ENCODE data around the gene BNC2.
A peak's percentile ranks its signal among the peaks of the same experiment; 100 is the strongest.
"Not testable (repeated sequence)": the region's sequence is repeated elsewhere in the genome, so short reads cannot be mapped to it uniquely, and the experiment has no call there.

Gene BNC2, protein sequence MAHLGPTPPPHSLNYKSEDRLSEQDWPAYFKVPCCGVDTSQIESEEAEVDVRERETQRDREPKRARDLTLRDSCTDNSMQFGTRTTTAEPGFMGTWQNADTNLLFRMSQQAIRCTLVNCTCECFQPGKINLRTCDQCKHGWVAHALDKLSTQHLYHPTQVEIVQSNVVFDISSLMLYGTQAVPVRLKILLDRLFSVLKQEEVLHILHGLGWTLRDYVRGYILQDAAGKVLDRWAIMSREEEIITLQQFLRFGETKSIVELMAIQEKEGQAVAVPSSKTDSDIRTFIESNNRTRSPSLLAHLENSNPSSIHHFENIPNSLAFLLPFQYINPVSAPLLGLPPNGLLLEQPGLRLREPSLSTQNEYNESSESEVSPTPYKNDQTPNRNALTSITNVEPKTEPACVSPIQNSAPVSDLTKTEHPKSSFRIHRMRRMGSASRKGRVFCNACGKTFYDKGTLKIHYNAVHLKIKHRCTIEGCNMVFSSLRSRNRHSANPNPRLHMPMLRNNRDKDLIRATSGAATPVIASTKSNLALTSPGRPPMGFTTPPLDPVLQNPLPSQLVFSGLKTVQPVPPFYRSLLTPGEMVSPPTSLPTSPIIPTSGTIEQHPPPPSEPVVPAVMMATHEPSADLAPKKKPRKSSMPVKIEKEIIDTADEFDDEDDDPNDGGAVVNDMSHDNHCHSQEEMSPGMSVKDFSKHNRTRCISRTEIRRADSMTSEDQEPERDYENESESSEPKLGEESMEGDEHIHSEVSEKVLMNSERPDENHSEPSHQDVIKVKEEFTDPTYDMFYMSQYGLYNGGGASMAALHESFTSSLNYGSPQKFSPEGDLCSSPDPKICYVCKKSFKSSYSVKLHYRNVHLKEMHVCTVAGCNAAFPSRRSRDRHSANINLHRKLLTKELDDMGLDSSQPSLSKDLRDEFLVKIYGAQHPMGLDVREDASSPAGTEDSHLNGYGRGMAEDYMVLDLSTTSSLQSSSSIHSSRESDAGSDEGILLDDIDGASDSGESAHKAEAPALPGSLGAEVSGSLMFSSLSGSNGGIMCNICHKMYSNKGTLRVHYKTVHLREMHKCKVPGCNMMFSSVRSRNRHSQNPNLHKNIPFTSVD

DNA sequence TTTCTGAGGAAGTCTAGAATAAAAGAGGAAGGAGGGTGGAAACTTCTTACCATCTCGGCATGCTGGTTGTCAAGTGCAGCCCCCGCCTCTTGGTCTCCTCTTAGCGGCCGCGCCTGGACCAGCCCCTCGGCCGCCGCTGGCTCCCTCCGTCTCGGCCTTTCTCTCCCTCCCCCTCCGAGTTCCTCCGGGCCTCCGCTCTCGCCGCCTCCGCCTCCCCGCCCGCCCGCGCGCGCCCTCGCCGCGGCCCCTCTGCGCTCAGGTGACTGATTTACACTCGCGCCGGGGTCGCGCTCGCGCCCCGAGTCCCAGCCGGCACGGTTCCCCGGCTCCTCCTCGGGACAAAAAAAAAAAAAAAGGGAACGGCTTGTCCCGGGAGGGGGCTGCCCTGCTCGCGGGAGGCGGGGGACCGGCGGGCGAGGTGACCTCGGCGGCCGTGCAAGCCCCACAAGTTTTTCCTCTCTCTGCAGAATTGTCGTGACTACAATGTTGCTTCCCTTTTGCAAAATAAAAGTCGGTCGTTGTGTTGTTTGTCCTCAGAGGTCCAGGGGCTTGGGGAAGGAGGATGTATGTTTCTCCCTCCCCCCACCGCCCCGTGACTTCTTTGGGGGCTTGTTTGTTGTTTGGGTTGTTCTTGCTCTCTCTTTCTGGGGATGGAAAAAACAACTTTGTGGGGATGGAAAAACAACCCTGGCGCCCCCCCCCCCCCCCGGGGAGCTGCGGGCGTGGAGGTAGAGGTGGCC, at the start of gene BNC2:
BNC2 (minus strand) TSS at position 75 of the 740 bp plus-strand sequence; CDS start at position 53, 22 bp downstream.
- DNase-seq, result no peak

DNA sequence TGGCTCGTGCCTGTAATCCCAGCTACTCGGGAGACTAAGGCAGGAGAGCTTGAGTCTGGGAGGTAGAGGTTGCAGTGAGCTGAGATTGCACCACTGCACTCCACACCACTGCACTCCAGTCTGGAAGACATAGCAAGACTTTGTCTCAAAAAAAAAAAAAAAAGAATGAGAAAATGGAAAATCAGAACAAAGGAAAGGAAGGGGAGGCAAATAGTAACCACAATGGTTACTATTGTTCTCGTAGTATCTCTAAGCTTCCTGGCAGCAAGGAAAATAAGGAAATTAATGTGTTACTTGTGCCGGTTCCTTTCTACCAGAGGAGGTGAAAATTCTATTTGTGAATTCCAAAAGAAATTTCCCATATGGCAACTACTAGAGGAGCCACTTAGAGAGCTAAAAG, 48.5 kb upstream of the BNC2 start:
- DNase-seq, result no peak

DNA sequence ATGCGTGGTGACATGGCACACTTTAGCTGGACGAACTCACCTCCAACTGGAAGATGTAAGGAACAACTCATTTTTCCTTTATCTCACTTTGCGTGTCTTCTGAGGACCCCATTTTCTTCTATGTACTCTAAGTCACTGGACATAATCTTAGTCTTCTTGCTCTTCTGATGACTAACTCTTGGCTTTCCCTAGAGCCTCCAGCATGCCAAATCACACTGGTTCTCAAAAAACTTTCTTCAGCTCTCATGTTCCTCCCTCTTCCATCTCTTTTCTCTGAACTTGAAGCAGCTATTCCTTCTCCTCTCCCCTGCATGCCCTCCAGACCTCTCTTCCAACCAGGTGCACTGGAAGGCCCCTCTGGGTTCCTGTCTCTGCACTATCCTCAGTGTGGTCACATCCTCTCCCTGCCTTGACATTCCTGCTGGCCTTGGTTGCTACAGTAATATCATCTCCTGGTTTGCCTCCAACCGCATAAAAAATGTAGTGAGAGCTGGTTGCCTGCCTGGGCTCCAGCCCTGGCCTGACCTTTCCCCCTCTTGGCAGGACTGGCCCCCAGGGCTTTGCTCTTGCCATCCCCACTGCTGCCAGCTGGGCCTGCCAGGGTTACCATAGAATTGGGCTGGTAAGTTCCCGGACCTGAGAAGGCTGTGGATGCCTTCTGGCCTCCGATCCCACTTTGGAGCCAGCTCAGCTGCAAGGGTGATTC, 44.8 kb upstream of the BNC2 start:
- DNase-seq, result no peak

DNA sequence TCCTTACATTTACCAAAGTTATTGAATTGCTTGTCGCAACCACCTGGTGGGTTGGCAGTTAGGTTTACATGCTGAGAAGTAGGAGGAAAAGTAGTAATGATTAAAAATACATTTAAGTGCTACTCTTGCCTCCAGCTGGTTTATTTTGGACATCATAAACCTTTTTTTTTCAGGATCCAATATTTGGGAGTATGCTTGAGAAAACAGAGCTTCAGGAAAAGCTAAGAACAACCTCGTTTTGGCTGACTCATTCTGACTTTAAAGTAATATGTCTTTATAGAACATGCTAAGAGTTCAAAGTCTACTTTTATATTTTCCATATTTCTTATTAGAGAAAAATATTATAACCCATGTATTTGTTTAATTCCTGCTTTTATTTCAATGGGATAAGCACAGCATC, 41.7 kb upstream of the BNC2 start:
- DNase-seq, result no peak

DNA sequence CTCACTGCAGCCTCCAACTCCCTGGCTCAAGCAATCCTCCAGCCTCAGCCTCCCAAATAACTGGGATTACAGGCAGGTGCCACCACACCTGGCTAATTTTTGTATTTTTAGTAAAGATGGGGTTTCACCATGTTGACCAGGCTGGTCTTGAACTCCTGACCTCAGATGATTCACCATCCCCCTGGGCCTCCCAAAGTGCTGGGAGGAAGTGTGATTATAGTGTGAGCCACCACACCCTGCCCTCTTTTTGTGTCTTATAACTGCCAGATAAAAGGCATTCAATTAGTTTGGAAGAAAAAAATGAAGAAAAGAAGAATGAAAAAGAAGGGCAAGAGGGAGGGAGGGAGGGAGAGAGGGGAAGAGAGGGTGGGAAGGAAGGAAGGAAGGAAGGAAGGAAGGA, 37.7 kb upstream of the BNC2 start:
- not testable (repeated sequence) for DNase-seq

DNA sequence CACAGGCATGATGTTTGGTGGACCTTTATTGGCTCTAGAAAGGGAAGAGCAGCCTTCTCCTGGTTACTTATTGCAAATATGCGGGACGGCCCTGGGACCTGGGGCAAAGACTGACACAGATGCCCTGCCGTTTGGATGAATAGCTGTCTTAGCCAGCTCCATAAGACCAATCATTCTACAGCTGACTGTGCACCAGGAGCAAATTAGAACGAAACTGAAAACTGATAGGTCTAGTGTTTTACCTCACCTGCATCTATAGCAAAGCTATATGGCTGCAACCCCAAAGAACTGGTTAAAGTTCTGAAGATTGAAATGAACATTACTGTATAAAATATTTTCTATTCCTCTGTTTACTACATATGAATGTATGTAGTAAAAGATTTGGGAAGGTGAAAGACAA, 34.2 kb upstream of the BNC2 start:
- DNase-seq, result no peak

DNA sequence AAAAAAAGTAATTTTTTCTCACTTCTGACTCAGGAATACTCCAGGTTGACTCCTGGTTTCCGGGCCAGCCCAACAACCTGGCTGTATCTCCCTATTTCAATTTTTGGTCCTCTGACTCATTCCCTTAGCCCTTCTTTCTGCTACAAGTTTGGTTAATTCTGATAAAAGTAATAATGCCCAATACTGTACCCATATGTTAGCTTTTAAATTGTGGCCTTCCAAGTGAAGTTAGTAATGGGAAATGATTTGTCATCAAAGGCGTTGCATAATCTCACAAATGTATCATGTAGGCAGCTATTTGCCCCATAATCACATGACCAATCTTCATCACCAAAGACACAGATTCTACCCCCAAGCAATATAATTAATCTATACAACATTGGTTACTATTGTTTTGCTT, 31.1 kb upstream of the BNC2 start:
- DNase-seq, result no peak

DNA sequence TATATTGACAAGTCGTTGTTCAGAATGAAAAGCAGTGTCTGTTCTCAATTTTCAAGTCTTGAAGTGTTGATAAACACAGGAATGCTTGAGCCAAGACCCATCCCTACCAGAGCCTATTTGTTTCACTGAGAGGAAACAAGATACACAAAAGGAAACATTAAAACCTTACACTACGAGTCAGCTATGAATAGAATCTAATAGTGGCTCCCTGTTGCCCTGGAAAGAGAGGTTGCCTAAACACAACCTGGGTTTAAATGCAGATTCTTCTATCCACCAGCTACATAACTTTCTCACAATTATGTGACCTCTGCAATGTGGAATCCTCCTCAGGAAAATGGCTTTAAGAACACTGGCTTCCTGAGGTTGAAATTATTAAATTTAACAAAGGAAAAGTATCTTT, 29.1 kb upstream of the BNC2 start:
- DNase-seq, result no peak

DNA sequence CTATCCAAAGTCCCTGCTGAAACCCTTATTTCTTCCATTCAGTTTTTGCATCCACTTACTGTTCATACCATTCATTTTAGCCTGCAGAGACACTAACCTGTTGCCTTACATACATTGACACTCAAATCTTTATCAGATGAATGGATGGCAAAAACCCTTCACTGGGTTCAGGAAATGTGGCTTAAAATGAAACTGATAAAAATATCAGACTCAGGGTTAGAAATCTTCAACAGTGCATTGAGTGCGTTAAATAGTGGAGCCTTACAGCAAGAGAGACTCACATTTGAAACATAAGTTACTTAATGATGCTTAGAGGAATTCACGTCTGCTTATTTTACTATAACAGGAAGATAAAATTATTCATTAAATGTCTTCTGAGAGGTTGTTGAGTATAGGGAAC, 28.0 kb upstream of the BNC2 start:
- DNase-seq, result no peak

DNA sequence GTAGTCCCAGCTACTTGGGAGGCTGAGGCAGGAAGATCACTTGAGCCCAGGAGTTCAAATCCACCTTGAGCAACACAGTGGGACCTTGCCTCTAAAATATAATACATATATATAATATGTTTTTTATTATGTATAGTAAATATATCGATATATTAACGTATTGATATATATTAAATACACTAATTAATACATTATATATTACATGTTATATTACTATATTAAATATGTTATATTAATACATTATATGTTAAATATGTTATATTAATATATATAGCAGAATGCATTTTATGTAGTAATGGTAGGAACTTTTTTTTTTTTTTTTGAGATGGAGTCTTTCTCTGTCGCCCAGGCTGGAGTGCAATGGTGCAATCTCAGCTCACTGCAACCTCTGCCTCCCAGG, 18.1 kb upstream of the BNC2 start:
- DNase-seq, result no peak

DNA sequence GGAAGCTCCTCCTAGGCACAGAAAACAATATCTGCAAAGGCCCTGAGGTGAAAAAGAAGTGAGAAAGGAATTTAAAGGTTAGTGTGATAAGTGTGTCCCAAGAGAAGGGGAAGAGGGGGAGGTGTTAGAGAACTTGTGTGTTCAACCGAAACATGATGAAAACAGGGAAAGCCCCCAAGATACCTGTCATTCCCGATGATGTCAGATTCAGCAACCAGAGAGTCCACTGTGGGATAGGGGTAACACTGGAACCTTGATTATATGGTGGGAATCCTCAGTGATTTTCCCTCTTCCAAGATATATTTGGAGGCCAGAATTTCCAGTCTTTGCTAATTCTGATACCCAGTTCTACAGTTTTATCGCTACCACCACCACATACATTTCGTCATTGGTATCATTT, 15.5 kb upstream of the BNC2 start:
- DNase-seq, result no peak

DNA sequence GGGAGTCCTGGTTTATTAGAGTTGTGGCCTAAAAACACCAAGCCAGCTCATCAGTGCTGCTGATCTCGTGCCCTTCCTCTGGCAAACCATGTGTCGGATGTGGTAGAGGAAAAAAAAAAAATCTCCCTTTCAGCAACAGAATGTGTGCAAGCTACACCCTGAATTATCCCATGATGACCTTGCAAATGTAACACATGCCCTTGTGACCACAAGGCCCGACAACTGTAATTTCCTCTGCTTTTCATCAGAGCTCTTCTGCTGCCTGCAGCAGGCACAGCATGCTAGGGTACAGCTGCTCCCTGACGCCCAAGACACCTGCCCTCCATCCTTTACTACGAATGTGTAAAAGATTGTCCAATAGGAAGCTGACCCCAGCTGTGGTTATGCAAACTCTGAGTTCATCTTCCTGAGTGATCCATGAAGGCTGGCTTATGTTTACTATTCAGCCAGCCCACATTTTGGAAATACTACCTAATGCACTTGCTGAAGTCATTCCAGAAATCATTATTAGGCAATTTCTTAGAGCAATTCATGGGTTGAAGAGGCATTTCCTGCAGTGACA, 14.6 kb upstream of the BNC2 start:
- DNase-seq, result no peak

DNA sequence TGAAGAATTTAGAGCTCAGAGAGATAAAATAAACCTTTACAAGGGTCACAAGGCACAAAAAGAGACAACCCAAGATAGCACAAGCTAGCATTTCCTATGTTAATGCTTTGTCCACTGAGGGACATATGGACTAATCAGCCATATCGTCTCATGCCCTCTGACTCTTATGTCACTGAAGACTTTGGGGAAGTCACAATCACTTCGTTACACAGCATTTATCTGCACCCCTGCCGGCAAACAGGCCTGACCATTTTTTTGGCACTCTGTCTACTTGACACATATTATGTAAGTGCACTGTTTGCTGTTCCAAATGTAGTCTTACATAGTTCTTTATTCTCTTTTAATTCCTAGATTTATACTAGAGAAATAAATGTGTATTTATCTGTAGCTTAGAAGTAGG, 13.9 kb upstream of the BNC2 start:
- no peak for DNase-seq

DNA sequence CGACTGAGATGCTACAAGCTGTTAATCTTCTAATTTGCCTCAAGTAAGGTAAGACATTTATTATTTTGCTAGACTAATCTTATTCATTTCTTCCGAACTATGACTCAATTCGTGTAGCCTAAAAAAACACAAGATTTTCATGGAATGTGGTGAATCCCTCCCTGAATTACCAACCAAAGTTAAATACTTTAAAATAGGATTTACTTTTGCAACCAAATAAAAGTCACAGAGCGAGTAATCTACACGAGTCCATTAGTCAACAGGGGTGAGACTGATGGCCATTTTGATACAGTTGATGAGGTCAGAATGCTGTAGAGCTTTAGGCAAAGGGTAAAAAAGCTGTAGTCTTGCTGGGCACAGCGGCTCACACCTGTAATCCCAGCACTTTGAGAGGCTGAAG, 13.1 kb upstream of the BNC2 start:
- DNase-seq, result no peak

DNA sequence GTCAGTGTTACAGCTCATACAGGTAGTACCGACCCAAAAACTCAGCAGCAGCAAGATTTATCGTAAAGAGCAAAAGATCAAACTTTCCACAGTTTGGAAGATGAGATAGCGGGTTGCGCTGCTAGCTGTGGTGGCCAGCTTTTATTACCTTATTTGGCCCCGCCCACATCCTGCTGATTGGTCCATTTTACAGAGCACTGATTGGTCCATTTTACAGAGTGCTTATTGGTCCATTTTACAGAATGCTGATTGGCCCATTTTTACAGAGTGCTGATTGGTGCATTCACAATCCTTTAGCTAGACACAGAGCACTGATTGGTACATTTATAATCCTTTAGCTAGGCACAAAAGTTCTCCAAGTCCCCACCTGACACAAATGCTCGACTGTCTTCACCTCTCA, 12.0 kb upstream of the BNC2 start:
- DNase-seq, result not testable (repeated sequence)

DNA sequence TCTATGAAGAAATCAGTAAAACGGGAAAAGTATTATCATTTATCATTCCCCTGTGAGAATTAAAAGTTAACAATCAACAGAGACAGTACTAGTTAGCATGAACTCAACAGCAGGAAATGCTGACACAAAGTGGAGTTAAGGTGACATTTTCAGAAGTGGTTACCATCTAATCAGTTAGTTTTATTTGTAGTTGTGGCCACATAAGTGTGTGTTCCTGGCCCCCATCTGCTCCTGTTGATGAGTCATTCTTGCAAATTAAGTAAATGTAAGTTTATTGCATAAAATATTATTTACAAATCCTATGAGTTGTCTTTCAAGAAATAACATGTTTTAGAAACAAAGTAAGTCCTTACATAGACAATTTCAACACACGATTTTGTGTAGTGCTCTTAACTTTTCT, 8.9 kb upstream of the BNC2 start:
- DNase-seq, result no peak

DNA sequence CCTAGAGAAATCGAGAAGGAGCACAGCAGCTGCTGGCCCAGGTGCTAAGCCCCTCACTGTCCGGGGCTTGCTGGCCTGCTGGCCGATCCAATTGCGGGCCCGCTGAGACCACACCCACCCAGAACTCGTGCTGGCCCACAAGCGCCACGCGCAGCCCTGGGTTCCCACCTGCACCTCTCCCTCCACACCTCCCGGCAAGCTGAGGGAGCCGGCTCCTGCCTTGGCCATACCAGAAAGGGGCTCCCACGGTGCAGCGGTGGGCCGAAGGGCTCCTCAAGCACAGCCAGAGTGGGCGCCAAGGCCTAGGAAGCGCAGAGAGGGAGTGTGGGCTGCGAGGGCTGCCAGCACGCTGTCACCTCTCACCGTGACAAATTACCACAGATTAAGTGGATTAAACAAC, 6.8 kb upstream of the BNC2 start:
- DNase-seq, result no peak

DNA sequence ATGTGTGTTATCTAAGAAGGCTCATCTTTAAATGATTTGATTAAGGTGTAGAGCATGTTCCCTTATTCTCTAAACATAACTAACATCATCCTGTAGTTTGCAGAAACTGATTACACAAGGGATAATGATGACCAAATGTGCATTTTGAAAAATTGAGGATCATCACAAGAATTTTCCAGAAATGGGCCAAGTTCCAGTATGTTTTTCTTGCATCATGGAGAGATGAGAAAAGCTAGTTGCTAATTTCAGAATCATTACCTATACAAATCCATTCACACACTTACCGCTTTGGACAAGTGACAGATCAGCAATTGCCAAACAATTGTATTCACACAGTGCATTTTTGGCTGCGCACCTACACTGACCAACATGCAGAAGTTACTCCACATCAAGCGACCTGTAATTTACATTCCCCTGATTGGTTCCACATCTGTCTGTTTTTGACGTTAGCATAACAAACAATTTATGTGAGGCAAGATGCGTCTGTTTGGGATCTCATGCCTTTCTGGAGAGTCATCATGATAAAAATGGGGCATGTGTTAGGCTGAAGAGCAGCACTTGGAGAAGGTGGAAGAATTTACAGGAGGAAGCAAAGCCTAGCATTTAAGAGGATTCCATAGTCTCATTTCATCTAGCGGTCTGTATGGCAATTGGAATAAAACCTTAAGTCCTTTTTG, 2.8 kb upstream of the BNC2 start:
- no peak for DNase-seq

DNA sequence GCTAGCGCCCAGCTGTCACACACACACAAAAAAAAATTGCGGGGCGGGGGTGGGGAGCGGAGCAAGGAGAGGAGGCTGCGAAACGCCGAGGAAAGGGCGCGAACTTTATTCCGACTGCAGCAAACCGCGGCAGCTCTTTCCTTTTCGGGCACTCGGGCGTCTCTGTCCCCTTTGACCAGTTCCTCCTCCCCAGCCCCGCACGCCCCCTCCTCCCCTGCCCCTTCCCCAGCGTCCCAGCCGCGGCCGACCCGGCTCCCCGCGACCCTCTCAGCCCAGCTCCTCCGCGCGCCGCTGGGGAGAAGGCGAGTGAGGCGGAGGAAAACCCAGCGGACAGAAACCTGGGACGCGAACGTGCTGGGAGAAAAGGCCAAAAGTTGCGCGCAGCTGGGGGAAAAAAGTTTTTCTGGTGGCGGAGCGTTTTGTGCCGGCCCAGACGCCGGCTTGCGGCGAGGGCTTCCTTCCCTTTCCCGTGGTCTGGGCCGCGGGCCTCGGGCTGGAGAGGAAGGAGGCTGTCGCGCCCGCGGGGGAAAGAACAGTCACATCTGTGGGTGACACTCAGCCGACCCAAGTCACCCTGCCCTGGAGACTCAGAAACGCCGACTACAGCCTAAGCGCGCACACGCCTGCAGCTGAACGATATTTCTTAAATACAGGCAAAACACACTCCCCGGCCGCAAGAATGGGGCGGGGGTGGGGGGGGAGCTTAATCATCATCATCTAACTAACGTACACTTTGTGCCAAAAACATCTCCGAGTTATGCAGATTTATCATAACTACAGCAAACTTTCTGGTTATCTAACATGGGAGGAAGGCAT, 1.1 kb upstream of the BNC2 start:
- DNase-seq, result peak; percentile 16

DNA sequence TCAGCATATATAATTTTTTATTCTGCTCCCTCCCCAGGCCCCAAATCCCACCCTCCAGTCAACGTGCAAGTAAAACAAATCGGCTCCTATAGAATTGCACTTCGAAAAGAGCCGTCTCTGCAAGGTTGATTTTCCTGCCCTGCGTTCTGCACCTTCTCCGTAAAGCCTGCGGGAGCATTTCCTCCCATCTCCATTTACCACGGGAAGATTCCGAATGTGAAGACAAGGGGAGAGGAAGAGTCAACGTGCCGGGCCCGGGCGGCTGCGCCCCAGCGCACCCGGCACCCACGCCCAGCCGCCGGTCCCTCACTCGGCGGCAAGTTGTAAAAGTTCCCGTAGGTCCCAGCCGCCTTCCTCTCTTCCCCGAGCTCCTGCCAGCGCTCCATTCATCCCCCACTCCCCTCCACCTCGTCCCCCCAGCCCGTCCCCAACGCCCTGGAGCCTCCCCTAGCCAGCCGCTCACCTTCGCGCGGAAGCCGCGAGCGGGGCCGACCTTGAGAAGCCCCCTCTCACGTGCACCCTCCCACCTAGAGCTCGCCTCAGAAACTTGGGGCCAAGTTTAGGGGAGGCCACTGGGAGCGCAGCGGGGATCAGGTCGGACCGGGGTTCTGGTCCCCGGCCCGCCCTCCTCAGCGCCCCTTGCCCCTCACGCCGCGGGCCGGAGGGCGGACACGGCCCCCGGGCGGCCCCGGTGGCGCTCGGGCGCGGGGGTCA, 431 bp downstream of the BNC2 start:
- no peak for DNase-seq
